Nephron (organoid): ENCODE measurements around the gene TRIM37.

ENCODE experiments used
- H3K27ac Mint-ChIP-seq, 3 experiments: 2 replicates each; pipeline ENCODE4 v1.8.0; 2020; ENCODE audit warnings: mixed read lengths in 3 of 3, mild to moderate bottlenecking in 2 of 3, moderate library complexity in 1 of 3
- H3K27me3 Mint-ChIP-seq: 2 replicates; pipeline ENCODE4 v1.8.0; 2021; ENCODE audit warnings: low read depth, mild to moderate bottlenecking, moderate library complexity, mixed read lengths
- H3K36me3 Mint-ChIP-seq: 2 replicates; pipeline ENCODE4 v1.8.0; 2020; ENCODE audit warnings: low read depth, mixed read lengths
- H3K4me1 Mint-ChIP-seq: 2 replicates; pipeline ENCODE4 v1.8.0; 2020; ENCODE audit warnings: mixed read lengths
- H3K4me3 Mint-ChIP-seq, 3 experiments: 2 replicates each; pipeline ENCODE4 v1.8.0; 2020; ENCODE audit warnings: mild to moderate bottlenecking in 3 of 3, mixed read lengths in 3 of 3, moderate library complexity in 2 of 3
- H3K9me3 Mint-ChIP-seq: 2 replicates; pipeline ENCODE4 v1.8.0; 2020; ENCODE audit warnings: mixed read lengths
- CTCF ChIP-seq, 3 experiments: fragments of 200-600 bp; sonication (generic); IDR thresholded peaks; one replicate each; pipeline ENCODE4 v1.5.0; 2021; ENCODE audit warnings: antibody characterized with exemption in 3 of 3; ENCODE audit not compliant: unreplicated experiment in 3 of 3

The TRIM37 gene

GRCh38 chr17:59152925-59153324 lies 46.2 kb upstream of the TRIM37 start:
- Mint-ChIP-seq H3K36me3 (peaks cover 11% of the 10 kb centered on the region), H3K27ac (no peak overlapping the region)

GRCh38 chr17:59151591-59151990 lies 44.9 kb upstream of the TRIM37 start:
- H3K4me3 Mint-ChIP-seq, result peak overlapping the region; percentile 62 to 76 (median 65)
- H3K27me3 Mint-ChIP-seq, result no peaks in the 10 kb centered on the region
- H3K4me1 Mint-ChIP-seq, result peaks cover 30% of the 10 kb centered on the region
- H3K9me3 Mint-ChIP-seq, result no peaks in the 10 kb centered on the region
- no peak for TF ChIP-seq CTCF (IDR thresholded peaks at IDR 0.05; ENCODE audit: unreplicated experiment in 3 of 3)
- H3K27ac Mint-ChIP-seq, result peak overlapping the region; percentile 45 to 60 (median 51)
- H3K36me3 Mint-ChIP-seq, result peaks cover 17% of the 10 kb centered on the region

More at GRCh38 chr17:59152925-59153324, 46.2 kb upstream of the TRIM37 start:
- no peaks in the 10 kb centered on the region for H3K27me3 Mint-ChIP-seq
- H3K9me3 Mint-ChIP-seq, result no peaks in the 10 kb centered on the region
- peaks cover 33% of the 10 kb centered on the region for H3K4me1 Mint-ChIP-seq
- H3K4me3 Mint-ChIP-seq, result no peak overlapping the region
- no peak for TF ChIP-seq CTCF (IDR thresholded peaks at IDR 0.05; ENCODE audit: unreplicated experiment in 3 of 3)

GRCh38 chr17:59151006-59151405 lies 44.3 kb upstream of the TRIM37 start:
- no peak for TF ChIP-seq CTCF (IDR thresholded peaks at IDR 0.05; ENCODE audit: unreplicated experiment in 3 of 3)
- peaks cover 17% of the 10 kb centered on the region for H3K36me3 Mint-ChIP-seq
- H3K4me1 Mint-ChIP-seq, result peaks cover 30% of the 10 kb centered on the region
- H3K9me3 Mint-ChIP-seq, result no peaks in the 10 kb centered on the region
- no peaks in the 10 kb centered on the region for H3K27me3 Mint-ChIP-seq
- H3K4me3 Mint-ChIP-seq, result peak overlapping the region; percentile 37 to 55 (median 42)
- no peak overlapping the region for H3K27ac Mint-ChIP-seq

GRCh38 chr17:59149841-59150511 lies 43.3 kb upstream of the TRIM37 start:
- Mint-ChIP-seq H3K9me3 (no peaks in the 10 kb centered on the region), H3K4me1 (peaks cover 30% of the 10 kb centered on the region), H3K36me3 (peaks cover 25% of the 10 kb centered on the region), H3K4me3 (no peak overlapping the region), H3K27ac (peak overlapping the region in 1 of 3 experiments; percentile 39), H3K27me3 (no peaks in the 10 kb centered on the region)
- TF ChIP-seq CTCF (IDR thresholded peaks at IDR 0.05; ENCODE audit: unreplicated experiment in 3 of 3), result no peak

GRCh38 chr17:59149051-59149450 lies 42.4 kb upstream of the TRIM37 start:
- peaks cover 30% of the 10 kb centered on the region for H3K4me1 Mint-ChIP-seq
- no peaks in the 10 kb centered on the region for H3K9me3 Mint-ChIP-seq
- peaks cover 32% of the 10 kb centered on the region for H3K36me3 Mint-ChIP-seq
- no peak overlapping the region for H3K27ac Mint-ChIP-seq
- no peaks in the 10 kb centered on the region for H3K27me3 Mint-ChIP-seq
- H3K4me3 Mint-ChIP-seq, result no peak overlapping the region
- no peak for TF ChIP-seq CTCF (IDR thresholded peaks at IDR 0.05; ENCODE audit: unreplicated experiment in 3 of 3)

GRCh38 chr17:59145571-59146096 lies 39.0 kb upstream of the TRIM37 start:
- no peak overlapping the region for H3K27ac Mint-ChIP-seq
- peaks cover 44% of the 10 kb centered on the region for H3K36me3 Mint-ChIP-seq
- no peak overlapping the region for H3K4me3 Mint-ChIP-seq
- peaks cover 5% of the 10 kb centered on the region for H3K4me1 Mint-ChIP-seq
- H3K9me3 Mint-ChIP-seq, result no peaks in the 10 kb centered on the region
- no peaks in the 10 kb centered on the region for H3K27me3 Mint-ChIP-seq
- no peak for TF ChIP-seq CTCF (IDR thresholded peaks at IDR 0.05; ENCODE audit: unreplicated experiment in 3 of 3)
